Liver (tissue), 3 donors: ENCODE data around the gene CFAP61.

Experiments used
- GABPA ChIP-seq, 2 donors: IDR thresholded peaks in 1 of 2; conservative IDR thresholded peaks in 1 of 2; 2 replicates each; pipeline ENCODE4 v1.6.1; 2016; ENCODE audit warnings: antibody characterized with exemption in 2 of 2, mild to moderate bottlenecking in 1 of 2, moderate library complexity in 1 of 2
- HNF4A ChIP-seq, 2 donors: conservative IDR thresholded peaks; 2 replicates each; pipeline ENCODE4 v1.6.1; 2016; ENCODE audit warnings: antibody characterized with exemption in 2 of 2, mild to moderate bottlenecking in 2 of 2
- JUND ChIP-seq, 2 donors: IDR thresholded peaks; 2 replicates each; pipeline ENCODE4 v1.6.1; 2016; ENCODE audit warnings: antibody characterized with exemption in 2 of 2
- RAD21 ChIP-seq, 2 donors: IDR thresholded peaks; 2 replicates each; pipeline ENCODE4 v1.6.1; 2016; ENCODE audit warnings: antibody characterized with exemption in 2 of 2, mild to moderate bottlenecking in 2 of 2
- RXRA ChIP-seq, 2 donors: IDR thresholded peaks; 2 replicates each; pipeline ENCODE4 v1.6.1; 2017 to 2018; ENCODE audit warnings: antibody characterized with exemption in 2 of 2, mild to moderate bottlenecking in 1 of 2
- SP1 ChIP-seq: IDR thresholded peaks from 2 replicates; pipeline ENCODE4 v1.6.1; 2018; ENCODE audit warnings: antibody characterized with exemption, mild to moderate bottlenecking
- YY1 ChIP-seq: IDR thresholded peaks from 2 replicates; pipeline ENCODE4 v1.6.1; 2016; ENCODE audit warnings: antibody characterized with exemption, mild to moderate bottlenecking
- TF ChIP-seq, protein P1 (sequence below): fragments of 150-350 bp; IDR thresholded peaks from 2 replicates; pipeline ENCODE4 v1.5.1; 2017; ENCODE audit warnings: improper control_type of control experiment, low read depth, low read length; ENCODE audit not compliant: missing input control
- TF ChIP-seq, protein P2 (sequence below): IDR thresholded peaks from 2 replicates; pipeline ENCODE4 v1.6.1; 2016; ENCODE audit warnings: antibody characterized with exemption
- TF ChIP-seq, protein P3 (sequence below): IDR thresholded peaks from 2 replicates; pipeline ENCODE4 v1.6.1; 2016; ENCODE audit warnings: antibody characterized with exemption, mild to moderate bottlenecking
- TF ChIP-seq, protein P4 (sequence below): IDR thresholded peaks from 2 replicates; pipeline ENCODE4 v1.6.1; 2016; ENCODE audit warnings: antibody characterized with exemption
- donor health status: healthy.
- donor health status: healthy.

DNA sequence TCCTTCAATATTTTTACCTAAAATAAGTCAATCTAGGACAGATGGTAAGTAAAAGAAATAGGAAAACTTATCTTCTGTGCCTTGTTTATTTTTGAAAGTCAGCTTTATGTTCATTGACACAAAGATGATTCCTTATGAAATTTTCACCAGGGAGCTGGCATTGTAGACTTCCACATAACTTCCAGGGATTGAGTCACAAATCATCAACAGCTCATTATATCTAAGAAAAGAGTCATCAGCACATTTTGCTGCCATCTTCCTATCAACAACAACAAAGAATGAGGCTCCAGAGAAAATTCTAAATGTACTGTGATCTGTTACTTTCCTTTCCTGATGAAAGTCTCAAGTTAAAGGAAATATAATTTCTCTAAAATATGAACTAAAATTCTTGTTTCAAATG is 48.5 kb downstream of the CFAP61 start:
- TF ChIP-seq, protein P1, sequence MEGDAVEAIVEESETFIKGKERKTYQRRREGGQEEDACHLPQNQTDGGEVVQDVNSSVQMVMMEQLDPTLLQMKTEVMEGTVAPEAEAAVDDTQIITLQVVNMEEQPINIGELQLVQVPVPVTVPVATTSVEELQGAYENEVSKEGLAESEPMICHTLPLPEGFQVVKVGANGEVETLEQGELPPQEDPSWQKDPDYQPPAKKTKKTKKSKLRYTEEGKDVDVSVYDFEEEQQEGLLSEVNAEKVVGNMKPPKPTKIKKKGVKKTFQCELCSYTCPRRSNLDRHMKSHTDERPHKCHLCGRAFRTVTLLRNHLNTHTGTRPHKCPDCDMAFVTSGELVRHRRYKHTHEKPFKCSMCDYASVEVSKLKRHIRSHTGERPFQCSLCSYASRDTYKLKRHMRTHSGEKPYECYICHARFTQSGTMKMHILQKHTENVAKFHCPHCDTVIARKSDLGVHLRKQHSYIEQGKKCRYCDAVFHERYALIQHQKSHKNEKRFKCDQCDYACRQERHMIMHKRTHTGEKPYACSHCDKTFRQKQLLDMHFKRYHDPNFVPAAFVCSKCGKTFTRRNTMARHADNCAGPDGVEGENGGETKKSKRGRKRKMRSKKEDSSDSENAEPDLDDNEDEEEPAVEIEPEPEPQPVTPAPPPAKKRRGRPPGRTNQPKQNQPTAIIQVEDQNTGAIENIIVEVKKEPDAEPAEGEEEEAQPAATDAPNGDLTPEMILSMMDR: no peak
- TF ChIP-seq SP1: no peak
- TF ChIP-seq, protein P2, sequence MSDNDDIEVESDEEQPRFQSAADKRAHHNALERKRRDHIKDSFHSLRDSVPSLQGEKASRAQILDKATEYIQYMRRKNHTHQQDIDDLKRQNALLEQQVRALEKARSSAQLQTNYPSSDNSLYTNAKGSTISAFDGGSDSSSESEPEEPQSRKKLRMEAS: no peak
- no peak for TF ChIP-seq RAD21 (IDR thresholded peaks at IDR 0.05)
- no peak for TF ChIP-seq JUND (IDR thresholded peaks at IDR 0.05)
- no peak for TF ChIP-seq GABPA (IDR thresholded peaks at IDR 0.05 in 1 of 2, conservative IDR thresholded peaks at IDR 0.05 in 1 of 2)
- TF ChIP-seq, protein P3, sequence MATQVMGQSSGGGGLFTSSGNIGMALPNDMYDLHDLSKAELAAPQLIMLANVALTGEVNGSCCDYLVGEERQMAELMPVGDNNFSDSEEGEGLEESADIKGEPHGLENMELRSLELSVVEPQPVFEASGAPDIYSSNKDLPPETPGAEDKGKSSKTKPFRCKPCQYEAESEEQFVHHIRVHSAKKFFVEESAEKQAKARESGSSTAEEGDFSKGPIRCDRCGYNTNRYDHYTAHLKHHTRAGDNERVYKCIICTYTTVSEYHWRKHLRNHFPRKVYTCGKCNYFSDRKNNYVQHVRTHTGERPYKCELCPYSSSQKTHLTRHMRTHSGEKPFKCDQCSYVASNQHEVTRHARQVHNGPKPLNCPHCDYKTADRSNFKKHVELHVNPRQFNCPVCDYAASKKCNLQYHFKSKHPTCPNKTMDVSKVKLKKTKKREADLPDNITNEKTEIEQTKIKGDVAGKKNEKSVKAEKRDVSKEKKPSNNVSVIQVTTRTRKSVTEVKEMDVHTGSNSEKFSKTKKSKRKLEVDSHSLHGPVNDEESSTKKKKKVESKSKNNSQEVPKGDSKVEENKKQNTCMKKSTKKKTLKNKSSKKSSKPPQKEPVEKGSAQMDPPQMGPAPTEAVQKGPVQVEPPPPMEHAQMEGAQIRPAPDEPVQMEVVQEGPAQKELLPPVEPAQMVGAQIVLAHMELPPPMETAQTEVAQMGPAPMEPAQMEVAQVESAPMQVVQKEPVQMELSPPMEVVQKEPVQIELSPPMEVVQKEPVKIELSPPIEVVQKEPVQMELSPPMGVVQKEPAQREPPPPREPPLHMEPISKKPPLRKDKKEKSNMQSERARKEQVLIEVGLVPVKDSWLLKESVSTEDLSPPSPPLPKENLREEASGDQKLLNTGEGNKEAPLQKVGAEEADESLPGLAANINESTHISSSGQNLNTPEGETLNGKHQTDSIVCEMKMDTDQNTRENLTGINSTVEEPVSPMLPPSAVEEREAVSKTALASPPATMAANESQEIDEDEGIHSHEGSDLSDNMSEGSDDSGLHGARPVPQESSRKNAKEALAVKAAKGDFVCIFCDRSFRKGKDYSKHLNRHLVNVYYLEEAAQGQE: no peak
- no peak for TF ChIP-seq RXRA (IDR thresholded peaks at IDR 0.05)
- TF ChIP-seq YY1: no peak
- TF ChIP-seq, protein P4, sequence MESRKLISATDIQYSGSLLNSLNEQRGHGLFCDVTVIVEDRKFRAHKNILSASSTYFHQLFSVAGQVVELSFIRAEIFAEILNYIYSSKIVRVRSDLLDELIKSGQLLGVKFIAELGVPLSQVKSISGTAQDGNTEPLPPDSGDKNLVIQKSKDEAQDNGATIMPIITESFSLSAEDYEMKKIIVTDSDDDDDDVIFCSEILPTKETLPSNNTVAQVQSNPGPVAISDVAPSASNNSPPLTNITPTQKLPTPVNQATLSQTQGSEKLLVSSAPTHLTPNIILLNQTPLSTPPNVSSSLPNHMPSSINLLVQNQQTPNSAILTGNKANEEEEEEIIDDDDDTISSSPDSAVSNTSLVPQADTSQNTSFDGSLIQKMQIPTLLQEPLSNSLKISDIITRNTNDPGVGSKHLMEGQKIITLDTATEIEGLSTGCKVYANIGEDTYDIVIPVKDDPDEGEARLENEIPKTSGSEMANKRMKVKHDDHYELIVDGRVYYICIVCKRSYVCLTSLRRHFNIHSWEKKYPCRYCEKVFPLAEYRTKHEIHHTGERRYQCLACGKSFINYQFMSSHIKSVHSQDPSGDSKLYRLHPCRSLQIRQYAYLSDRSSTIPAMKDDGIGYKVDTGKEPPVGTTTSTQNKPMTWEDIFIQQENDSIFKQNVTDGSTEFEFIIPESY: no peak
- no peak for TF ChIP-seq HNF4A (conservative IDR thresholded peaks at IDR 0.05)
